ENCODE measurements around the gene GATA2.

DNA sequence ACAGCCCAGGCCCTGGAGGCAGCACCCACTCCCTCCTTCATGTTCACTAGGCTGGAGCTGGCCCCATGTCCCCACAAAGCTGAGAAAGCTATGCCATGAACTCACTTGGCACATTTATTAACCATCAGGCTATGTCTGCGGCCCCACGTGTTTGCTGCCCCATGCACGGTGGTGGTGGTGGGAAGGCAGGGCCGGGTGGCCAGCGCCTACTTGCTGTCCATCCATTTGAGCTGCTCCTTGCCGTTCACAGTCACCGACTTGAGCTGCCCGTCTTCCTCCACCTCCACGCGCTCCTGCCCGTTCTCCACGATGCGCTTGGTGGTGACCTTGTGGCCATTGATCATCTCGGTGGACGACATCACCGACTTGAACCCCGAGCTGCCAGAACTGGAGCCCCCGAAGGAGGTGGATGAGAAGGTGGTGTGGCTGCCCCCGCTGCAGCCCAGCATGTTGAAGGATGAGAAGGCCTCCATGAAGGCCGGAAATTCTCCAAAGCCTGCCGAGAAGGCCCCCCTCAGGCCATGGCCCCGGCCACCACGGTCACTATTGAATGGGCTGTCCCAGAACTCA lies 30.6 kb downstream of the GATA2 start:
- no peak for TF ChIP-seq POLR2A (IDR thresholded peaks at IDR 0.05)
- TF ChIP-seq, protein P1, sequence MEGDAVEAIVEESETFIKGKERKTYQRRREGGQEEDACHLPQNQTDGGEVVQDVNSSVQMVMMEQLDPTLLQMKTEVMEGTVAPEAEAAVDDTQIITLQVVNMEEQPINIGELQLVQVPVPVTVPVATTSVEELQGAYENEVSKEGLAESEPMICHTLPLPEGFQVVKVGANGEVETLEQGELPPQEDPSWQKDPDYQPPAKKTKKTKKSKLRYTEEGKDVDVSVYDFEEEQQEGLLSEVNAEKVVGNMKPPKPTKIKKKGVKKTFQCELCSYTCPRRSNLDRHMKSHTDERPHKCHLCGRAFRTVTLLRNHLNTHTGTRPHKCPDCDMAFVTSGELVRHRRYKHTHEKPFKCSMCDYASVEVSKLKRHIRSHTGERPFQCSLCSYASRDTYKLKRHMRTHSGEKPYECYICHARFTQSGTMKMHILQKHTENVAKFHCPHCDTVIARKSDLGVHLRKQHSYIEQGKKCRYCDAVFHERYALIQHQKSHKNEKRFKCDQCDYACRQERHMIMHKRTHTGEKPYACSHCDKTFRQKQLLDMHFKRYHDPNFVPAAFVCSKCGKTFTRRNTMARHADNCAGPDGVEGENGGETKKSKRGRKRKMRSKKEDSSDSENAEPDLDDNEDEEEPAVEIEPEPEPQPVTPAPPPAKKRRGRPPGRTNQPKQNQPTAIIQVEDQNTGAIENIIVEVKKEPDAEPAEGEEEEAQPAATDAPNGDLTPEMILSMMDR (IDR thresholded peaks at IDR 0.05), result no peak
